B cell (primary cell): ENCODE measurements around the gene NCKAP5L. TPM values are rescaled to one million over a fixed set of nuclear protein-coding genes. Genes with fewer than 3 reads are reported as not detected.

Experiments used
- ATAC-seq: fragments of 200-7000 bp; cut with Tn5 transposase; one replicate; pipeline ENCODE4 v1.10.0; 2021; ENCODE audit warnings: low read depth, mild to moderate bottlenecking, moderate number of reproducible peaks, moderate library complexity
- CTCF ChIA-PET: fragments of 350-600 bp; sonication (Branson Sonifier 250); formaldehyde crosslinking; loops from one replicate; lab custom pipeline; 2021; ENCODE audit warnings: antibody characterized with exemption, inconsistent platforms; lab: Charles Lee
- POLR2A ChIA-PET: fragments of 350-600 bp; sonication (Branson Sonifier 250); formaldehyde crosslinking; loops from one replicate; lab custom pipeline; 2021; ENCODE audit warnings: antibody characterized with exemption; lab: Charles Lee
- DNase-seq: peaks from one replicate; pipeline ENCODE4 v3.0.0; 2013
- H2AFZ ChIP-seq: 2 replicates; pipeline ENCODE4 v1.6.1; 2012; ENCODE audit warnings: mild to moderate bottlenecking, low read depth, low read length; ENCODE audit not compliant: insufficient read depth, poor library complexity, severe bottlenecking
- H3K27ac ChIP-seq, 2 donors: 1 replicate in 1 of 2; 2 replicates in 1 of 2; pipeline ENCODE4 v1.5.1; 2012 to 2013; ENCODE audit warnings: low read length in 2 of 2, mild to moderate bottlenecking in 2 of 2, moderate library complexity in 1 of 2
- H3K27me3 ChIP-seq, 4 experiments: fragments of 200-600 bp in 1 of 4; sonication (generic) in 1 of 4; replicated peaks in 1 of 4; 1 replicate in 2 of 4; 2 replicates in 2 of 4; pipeline versions ENCODE4 v1.6.1 to v1.7.0; 2013 to 2016; ENCODE audit warnings: low read length in 3 of 4, mild to moderate bottlenecking in 2 of 4, mixed read lengths in 1 of 4, moderate library complexity in 1 of 4; ENCODE audit not compliant: insufficient read depth in 4 of 4, control insufficient read depth in 3 of 4; ENCODE audit errors: control extremely low read depth in 1 of 4
- H3K36me3 ChIP-seq, 2 experiments: replicated peaks in 1 of 2; 1 replicate in 1 of 2; 2 replicates in 1 of 2; pipeline versions ENCODE4 v1.6.1 to v1.7.1; 2013; ENCODE audit warnings: low read length in 1 of 2; ENCODE audit not compliant: insufficient read depth in 2 of 2, control insufficient read depth in 1 of 2; ENCODE audit errors: control extremely low read depth in 1 of 2, extremely low read depth in 1 of 2
- H3K4me1 ChIP-seq, 2 donors: fragments of 200-600 bp in 1 of 2; sonication (generic) in 1 of 2; 1 replicate in 1 of 2; 2 replicates in 1 of 2; pipeline versions ENCODE4 v1.5.1 to v1.6.1; 2013 to 2017; ENCODE audit warnings: low read length in 2 of 2; ENCODE audit not compliant: control insufficient read depth in 2 of 2, insufficient read depth in 2 of 2
- H3K4me2 ChIP-seq: replicated peaks from 2 replicates; pipeline ENCODE3; 2012; ENCODE audit warnings: mild to moderate bottlenecking, low read depth, low read length; ENCODE audit not compliant: poor library complexity, severe bottlenecking
- H3K4me3 ChIP-seq, 5 experiments: fragments of 200-600 bp in 1 of 5; sonication (generic) in 1 of 5; 1 replicate in 3 of 5; 2 replicates in 2 of 5; pipeline versions ENCODE4 v1.5.1 to v1.7.0; 2011 to 2016; ENCODE audit warnings: low read length in 4 of 5, mild to moderate bottlenecking in 4 of 5, low read depth in 2 of 5, control low read depth in 1 of 5, moderate library complexity in 1 of 5; ENCODE audit not compliant: insufficient read depth in 1 of 5; ENCODE audit errors: control extremely low read depth in 1 of 5, extremely low read depth in 1 of 5
- H3K79me2 ChIP-seq: fragments of 200-600 bp; sonication (generic); one replicate; pipeline ENCODE4 v1.6.0; 2016; ENCODE audit warnings: low read length; ENCODE audit not compliant: control insufficient read depth, insufficient read depth
- H3K9ac ChIP-seq: fragments of 200-600 bp; sonication (generic); 2 replicates; pipeline ENCODE4 v1.6.1; 2017; ENCODE audit warnings: mild to moderate bottlenecking, low read length, moderate library complexity
- H3K9me3 ChIP-seq, 3 donors: one replicate each; pipeline versions ENCODE4 v1.6.1 to v1.7.1; 2013; ENCODE audit warnings: low read length in 2 of 3; ENCODE audit not compliant: control insufficient read depth in 2 of 3, insufficient read depth in 1 of 3; ENCODE audit errors: control extremely low read depth in 1 of 3
- H4K20me1 ChIP-seq: 2 replicates; pipeline ENCODE4 v1.6.0; 2012; ENCODE audit warnings: mild to moderate bottlenecking, low read length; ENCODE audit not compliant: insufficient read depth, control insufficient read depth, poor library complexity, severe bottlenecking
- H3K27ac Mint-ChIP-seq: one replicate; pipeline ENCODE4 v1.8.0; 2021; ENCODE audit warnings: mixed read lengths
- H3K27me3 Mint-ChIP-seq: one replicate; pipeline ENCODE4 v1.8.0; 2021; ENCODE audit warnings: mixed read lengths
- H3K4me1 Mint-ChIP-seq: one replicate; pipeline ENCODE4 v1.8.0; 2021; ENCODE audit warnings: mixed read lengths
- H3K4me3 Mint-ChIP-seq: one replicate; pipeline ENCODE4 v1.8.0; 2021; ENCODE audit warnings: mixed read lengths
- H3K9me3 Mint-ChIP-seq: one replicate; pipeline ENCODE4 v1.8.0; 2022; ENCODE audit warnings: mixed read lengths; ENCODE audit not compliant: insufficient read depth
- CTCF ChIP-seq: fragments of 200-600 bp; IDR thresholded peaks from one replicate; pipeline ENCODE4 v1.8.0; 2022; ENCODE audit warnings: antibody characterized with exemption, mild to moderate bottlenecking
- EZH2 ChIP-seq: IDR thresholded peaks from 2 replicates; pipeline ENCODE4 v1.6.1; 2012; ENCODE audit warnings: borderline replicate concordance, low read depth, mild to moderate bottlenecking, moderate library complexity, low read length; ENCODE audit not compliant: insufficient read depth, poor library complexity, severe bottlenecking
- WGBS: methylation state at CpG from one replicate; pipeline ENCODE4 v1.1.5; 2013; ENCODE audit warnings: missing lambda C conversion rate; ENCODE audit not compliant: insufficient coverage; 5-methylcytosine and 5-hydroxymethylcytosine counted together
- intact Hi-C: fragments of 100-400 bp; cut with micrococcal nuclease; formaldehyde crosslinking; loops from one replicate; pipeline ENCODE4 v1.10.0; 2022
- polyA plus RNA-seq: library from polyadenylated mRNA; depleted of rRNA; stranded (reverse); fragments of >200 nt; gene quantifications from 2 replicates; pipeline ENCODE4 v1.2.3, GENCODE V29; 2012
- total RNA-seq, 2 donors: library from RNA; stranded (reverse); fragments of 120-200 nt in 1 of 2; gene quantifications; 1 replicate in 1 of 2; 2 replicates in 1 of 2; pipeline versions ENCODE4 v1.2.3 to v1.2.4, GENCODE V29; 2013 to 2022

The NCKAP5L gene
- total and polyA plus RNA-seq, 2 donors (not counting 1 experiment from before 2014, with no cell fraction given) = 3.2 to 13.2 TPM

GRCh38 chr12:49867570-49868341 lies 39.5 kb upstream of the NCKAP5L start:
- Histone ChIP-seq H2AFZ (no peak overlapping the region), H3K27me3 (no peaks in the 10 kb centered on the region), H3K36me3 (no peaks in the 10 kb centered on the region), H3K9ac (no peak overlapping the region), H3K9me3 (no peaks in the 10 kb centered on the region), H3K27ac (no peak overlapping the region), H4K20me1 (no peaks in the 10 kb centered on the region), H3K4me2 (no peak overlapping the region), H3K79me2 (no peaks in the 10 kb centered on the region), H3K4me3 (no peak overlapping the region), H3K4me1 (no peaks in the 10 kb centered on the region)
- TF ChIP-seq EZH2 = no peak
- no peak for TF ChIP-seq CTCF
- no peaks in the 10 kb centered on the region for H3K4me1 Mint-ChIP-seq
- DNase-seq = no peak
- 76% methylated on average over 7 of the region's 11 CpGs for WGBS
- no peak for ATAC-seq
- ChIA-PET CTCF (interaction anchor here (1.1 to 2.8 kb wide), 12 partner anchors 11 to 201 kb away, joined by 3 to 14 read pairs (median 6); partner anchors contain the start of genes BCDIN3D and TMBIM6), POLR2A (no interaction called here)
- H3K27ac Mint-ChIP-seq = no peak overlapping the region
- peaks cover 14% of the 10 kb centered on the region for H3K27me3 Mint-ChIP-seq
- H3K9me3 Mint-ChIP-seq = no peaks in the 10 kb centered on the region
- intact Hi-C loops = loop anchor here (5.0 kb wide), 1 partner anchor 190 kb away; the partner anchor contains the start of gene ASIC1
- H3K4me3 Mint-ChIP-seq = no peak overlapping the region
